ENCODE measurements around the gene CDH4.

- TF ChIP-seq CTCF (IDR thresholded peaks at IDR 0.05; ENCODE audit: insufficient read depth, low read depth, low read length) (no peak), EZH2 (IDR thresholded peaks at IDR 0.05; ENCODE audit: insufficient read depth, low read length) (no peak)
These were observed 431.1 kb downstream of the CDH4 start for GRCh38 chr20:61682996-61683681.

Measured in astrocyte (in vitro differentiated cells and primary cell).